Calu3 (cell line): ENCODE data around the gene CARD6. TPM values are rescaled to one million over a fixed set of nuclear protein-coding genes. Genes with fewer than 3 reads are reported as not detected.

ENCODE experiments used
- BruUV-seq: library from RNA; stranded (reverse); fragments of 400-500 nt; replicated peaks from 2 replicates; lab custom pipeline; 2021; lab: Mats Ljungman, UMichigan
- CTCF ChIA-PET: fragments of 300-600 bp; sonication (Branson Sonifier 250); formaldehyde crosslinking; loops from one replicate; lab custom pipeline; 2022; ENCODE audit warnings: antibody characterized with exemption; lab: Charles Lee
- DNase-seq: peaks from one replicate; pipeline ENCODE4 v3.0.0; 2022
- H3K27ac Mint-ChIP-seq: one replicate; pipeline ENCODE4 v1.8.0; 2022; ENCODE audit warnings: mixed read lengths; ENCODE audit not compliant: unreplicated experiment
- H3K27me3 Mint-ChIP-seq: one replicate; pipeline ENCODE4 v1.8.0; 2022; ENCODE audit warnings: mixed read lengths; ENCODE audit not compliant: unreplicated experiment
- H3K36me3 Mint-ChIP-seq: one replicate; pipeline ENCODE4 v1.8.0; 2022; ENCODE audit warnings: mild to moderate bottlenecking, moderate library complexity, mixed read lengths; ENCODE audit not compliant: insufficient read depth, unreplicated experiment
- H3K4me1 Mint-ChIP-seq: one replicate; pipeline ENCODE4 v1.8.0; 2022; ENCODE audit warnings: mild to moderate bottlenecking, low read depth, mixed read lengths; ENCODE audit not compliant: unreplicated experiment
- H3K4me3 Mint-ChIP-seq: one replicate; pipeline ENCODE4 v1.8.0; 2022; ENCODE audit warnings: mild to moderate bottlenecking, low read depth, moderate library complexity, mixed read lengths; ENCODE audit not compliant: unreplicated experiment
- H3K9me3 Mint-ChIP-seq: one replicate; pipeline ENCODE4 v1.8.0; 2022; ENCODE audit warnings: low read depth, mixed read lengths; ENCODE audit not compliant: unreplicated experiment
- intact Hi-C: fragments of 100-400 bp; cut with micrococcal nuclease; formaldehyde crosslinking; loops from one replicate; pipeline ENCODE4 v1.10.0; 2022; ENCODE audit not compliant: unreplicated experiment
- total RNA-seq: library from RNA; stranded (reverse); gene quantifications from 2 replicates; pipeline ENCODE4 v1.2.3, GENCODE V29; 2022
- TF ChIP-seq, protein P1 (sequence below): fragments of 200-600 bp; IDR thresholded peaks from one replicate; pipeline ENCODE4 v1.8.0; 2022; ENCODE audit warnings: antibody characterized with exemption; ENCODE audit not compliant: unreplicated experiment

Gene CARD6
- total RNA-seq, 1 experiment from 2014 or later, result 5.9 TPM

DNA sequence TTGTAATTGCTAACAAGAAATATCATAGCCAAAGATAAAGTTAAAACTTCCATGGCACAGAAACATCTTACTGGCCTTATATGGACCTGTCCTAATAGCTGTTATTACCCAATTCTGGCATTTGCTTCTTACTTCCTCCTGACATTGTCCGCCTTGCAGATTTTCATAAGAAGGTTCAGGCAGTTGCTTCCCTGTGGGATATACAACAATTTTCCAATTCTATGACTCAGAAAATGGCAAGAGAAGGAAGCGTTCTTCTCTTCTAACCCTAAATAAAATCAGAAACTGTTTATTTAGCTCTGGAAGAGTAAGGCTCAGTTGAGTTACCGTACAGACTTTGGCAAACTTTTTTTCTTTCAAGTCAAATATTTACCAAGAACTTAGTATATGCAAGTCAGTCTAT is 44.7 kb upstream of the CARD6 start:
- H3K27ac Mint-ChIP-seq, result peak overlapping the region; percentile 66
- no peaks in the 10 kb centered on the region for H3K27me3 Mint-ChIP-seq
- peaks cover 9% of the 10 kb centered on the region for H3K4me1 Mint-ChIP-seq
- no peak for DNase-seq
- peaks cover 50% of the 10 kb centered on the region for H3K36me3 Mint-ChIP-seq
- H3K4me3 Mint-ChIP-seq, result peak overlapping the region; percentile 85
- CTCF ChIA-PET, result interaction anchor here (0.7 kb wide), 1 partner anchor 21 kb away, joined by 4 read pairs; no protein-coding TSS in a partner anchor
- no TSS peak for BruUV-seq
- H3K9me3 Mint-ChIP-seq, result no peaks in the 10 kb centered on the region
- intact Hi-C loops, result loop anchor here (2.0 kb wide), 1 partner anchor 22 kb away; no protein-coding TSS in a partner anchor
- TF ChIP-seq, protein P1, sequence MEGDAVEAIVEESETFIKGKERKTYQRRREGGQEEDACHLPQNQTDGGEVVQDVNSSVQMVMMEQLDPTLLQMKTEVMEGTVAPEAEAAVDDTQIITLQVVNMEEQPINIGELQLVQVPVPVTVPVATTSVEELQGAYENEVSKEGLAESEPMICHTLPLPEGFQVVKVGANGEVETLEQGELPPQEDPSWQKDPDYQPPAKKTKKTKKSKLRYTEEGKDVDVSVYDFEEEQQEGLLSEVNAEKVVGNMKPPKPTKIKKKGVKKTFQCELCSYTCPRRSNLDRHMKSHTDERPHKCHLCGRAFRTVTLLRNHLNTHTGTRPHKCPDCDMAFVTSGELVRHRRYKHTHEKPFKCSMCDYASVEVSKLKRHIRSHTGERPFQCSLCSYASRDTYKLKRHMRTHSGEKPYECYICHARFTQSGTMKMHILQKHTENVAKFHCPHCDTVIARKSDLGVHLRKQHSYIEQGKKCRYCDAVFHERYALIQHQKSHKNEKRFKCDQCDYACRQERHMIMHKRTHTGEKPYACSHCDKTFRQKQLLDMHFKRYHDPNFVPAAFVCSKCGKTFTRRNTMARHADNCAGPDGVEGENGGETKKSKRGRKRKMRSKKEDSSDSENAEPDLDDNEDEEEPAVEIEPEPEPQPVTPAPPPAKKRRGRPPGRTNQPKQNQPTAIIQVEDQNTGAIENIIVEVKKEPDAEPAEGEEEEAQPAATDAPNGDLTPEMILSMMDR, result no peak

DNA sequence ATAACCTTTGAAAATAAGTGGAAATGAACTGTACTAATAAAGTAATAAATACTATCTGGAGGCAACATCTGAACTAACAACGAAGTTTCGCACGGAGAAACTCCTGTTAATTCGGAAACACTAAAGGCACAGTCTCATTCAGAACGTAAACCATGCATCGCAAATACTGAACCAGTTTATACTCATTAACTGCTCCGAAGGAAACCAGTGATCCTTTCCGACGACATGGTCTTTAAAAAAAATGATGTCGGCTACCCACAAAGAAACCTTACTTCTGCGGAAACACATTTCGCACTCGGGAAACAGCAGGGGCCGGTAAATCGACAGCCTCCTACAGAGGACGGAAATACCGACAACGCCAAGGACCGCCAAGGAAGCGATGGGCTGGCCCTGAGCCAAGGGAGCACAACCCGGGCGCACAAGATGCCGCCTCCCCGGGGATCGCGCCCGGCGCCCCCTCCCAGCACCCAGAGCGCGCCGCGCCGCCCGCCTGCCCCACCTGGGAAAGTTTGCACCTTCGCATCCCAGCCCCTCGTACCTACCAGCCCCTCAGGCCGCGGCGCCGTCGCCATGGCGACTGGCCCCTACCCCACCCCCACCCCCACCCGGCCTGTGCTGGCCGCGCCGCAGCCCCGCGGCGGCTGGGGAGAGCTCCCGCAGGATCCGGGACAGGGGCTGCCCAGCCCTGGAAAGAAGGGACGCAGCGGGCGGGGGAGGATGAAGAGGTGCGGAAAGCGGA is 43.7 kb upstream of the CARD6 start:
- Mint-ChIP-seq H3K4me1 (peaks cover 12% of the 10 kb centered on the region), H3K9me3 (no peaks in the 10 kb centered on the region), H3K27me3 (no peaks in the 10 kb centered on the region), H3K36me3 (peaks cover 50% of the 10 kb centered on the region), H3K27ac (peak overlapping the region; percentile 66), H3K4me3 (peak overlapping the region; percentile 85)
- TF ChIP-seq, protein P1, result no peak
- BruUV-seq, result TSS peak; percentile 32
- intact Hi-C loops, result loop anchor here (1.0 to 2.0 kb wide), 2 partner anchors 23 to 42 kb away; partner anchors contain the start of gene TTC33
- peak; percentile 83 for DNase-seq
- CTCF ChIA-PET, result interaction anchor here (0.6 to 2.4 kb wide), 3 partner anchors 10 to 151 kb away, joined by 3 to 7 read pairs (median 4); no protein-coding TSS in a partner anchor

DNA sequence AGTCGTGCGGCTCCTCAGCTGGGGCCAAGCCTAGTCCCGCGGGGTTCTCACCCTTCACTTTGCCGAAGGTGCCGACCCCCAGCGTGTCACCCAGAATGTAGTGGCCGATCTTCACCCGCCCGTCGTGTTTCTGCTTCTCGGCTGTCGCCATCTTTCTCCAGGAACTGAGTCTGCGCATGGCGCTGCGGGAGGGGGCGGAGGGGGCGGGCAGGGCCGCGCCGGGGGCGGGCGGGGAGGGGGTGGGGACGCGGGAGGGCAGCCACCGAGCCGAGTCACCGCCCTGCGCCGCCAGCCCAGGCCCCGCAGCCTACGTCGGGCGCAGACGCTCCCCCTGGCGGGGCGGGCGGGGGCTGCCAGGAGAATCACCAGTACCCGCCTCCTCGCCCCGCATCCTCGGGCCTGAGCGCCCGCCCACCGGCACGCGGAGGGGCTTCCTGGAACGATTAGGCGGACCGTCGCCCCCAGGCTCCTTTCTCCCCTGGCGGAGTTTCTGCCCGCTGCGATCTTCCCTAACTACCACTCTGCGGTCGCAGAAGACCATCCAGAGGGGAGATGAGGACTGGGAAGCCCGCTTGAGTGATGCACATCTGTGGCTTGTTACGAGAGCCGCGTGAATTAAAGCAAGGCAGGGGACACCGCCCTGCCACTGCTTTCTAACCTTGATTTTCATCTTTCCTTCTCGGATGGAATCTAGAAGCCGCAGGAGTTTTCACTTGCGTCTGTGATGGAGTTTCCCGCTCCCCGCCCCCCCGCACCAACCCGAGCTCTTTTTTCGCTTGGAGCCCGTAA is 43.0 kb upstream of the CARD6 start, which contains the start of gene PRKAA1:
Gene PRKAA1, minus strand, starts transcription at position 363 of the 789 bp plus-strand sequence. Its CDS starts 185 bp downstream, at position 178.
- Mint-ChIP-seq H3K4me1 (peaks cover 12% of the 10 kb centered on the region), H3K36me3 (peaks cover 48% of the 10 kb centered on the region), H3K4me3 (peak within 1 kb of the TSS; percentile 85), H3K27me3 (no peaks in the 10 kb centered on the region), H3K27ac (peak within 1 kb of the TSS; percentile 66), H3K9me3 (no peaks in the 10 kb centered on the region)
- CTCF ChIA-PET, result interaction anchor here (0.6 to 2.4 kb wide), 7 partner anchors 9 to 152 kb away, joined by 3 to 7 read pairs (median 3); no protein-coding TSS in a partner anchor
- intact Hi-C loops, result no loop called here
- TF ChIP-seq, protein P1, result peak; percentile 77
- peak; percentile 95 for DNase-seq
- no TSS peak for BruUV-seq

DNA sequence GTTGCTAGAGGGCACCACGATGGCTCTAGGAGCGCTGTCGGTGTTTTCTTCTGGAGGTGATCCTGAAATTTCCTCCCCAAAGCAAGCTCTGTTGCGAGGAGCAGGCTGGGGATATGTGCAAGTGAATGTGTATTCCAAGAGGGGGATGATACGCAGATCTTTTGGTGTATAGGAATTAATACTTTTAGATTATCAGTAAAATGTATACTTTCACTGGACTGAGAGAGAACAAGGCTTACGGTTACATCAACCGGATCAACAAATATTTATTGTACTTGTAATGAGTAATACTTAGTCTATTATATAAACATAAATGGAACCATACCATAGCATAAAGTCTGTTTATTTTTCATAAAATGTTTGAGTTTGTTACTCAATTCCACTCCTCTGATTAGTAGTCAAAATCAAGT is 42.4 kb upstream of the CARD6 start:
- Mint-ChIP-seq H3K27ac (peak overlapping the region; percentile 66), H3K27me3 (no peaks in the 10 kb centered on the region), H3K4me3 (peak overlapping the region; percentile 85), H3K9me3 (no peaks in the 10 kb centered on the region), H3K4me1 (peaks cover 12% of the 10 kb centered on the region), H3K36me3 (peaks cover 42% of the 10 kb centered on the region)
- no TSS peak for BruUV-seq
- TF ChIP-seq, protein P1, result no peak
- CTCF ChIA-PET, result interaction anchor here (0.6 to 2.4 kb wide), 6 partner anchors 9 to 44 kb away, joined by 3 to 7 read pairs (median 4); no protein-coding TSS in a partner anchor
- intact Hi-C loops, result no loop called here
- DNase-seq, result peak; percentile 57
